Mammary epithelial cell (primary cell): Measurements from ENCODE around the gene ALDH3B2.

ENCODE experiments used
- CTCF ChIP-seq, 2 donors: IDR thresholded peaks in 1 of 2; conservative IDR thresholded peaks in 1 of 2; 2 replicates each; pipeline ENCODE4 v1.5.1; 2011 to 2012; ENCODE audit warnings: inconsistent platforms in 2 of 2, low read length in 2 of 2, mild to moderate bottlenecking in 2 of 2, control low read depth in 1 of 2, low read depth in 1 of 2; ENCODE audit not compliant: insufficient read depth in 1 of 2; ENCODE audit errors: extremely low read depth in 1 of 2
- EZH2 ChIP-seq: IDR thresholded peaks from 2 replicates; pipeline ENCODE4 v1.6.1; 2012; ENCODE audit warnings: low read length, inconsistent platforms, borderline replicate concordance

GRCh38 chr11:67704524-67704923, 30.1 kb upstream of the ALDH3B2 start:
- TF ChIP-seq EZH2 (no peak), CTCF (conservative IDR thresholded peaks at IDR 0.05 in 1 of 2, IDR thresholded peaks at IDR 0.05 in 1 of 2; ENCODE audit: extremely low read depth in 1 of 2, insufficient read depth in 1 of 2, low read depth in 1 of 2, low read length in 2 of 2) (no peak)
